Astrocyte of the cerebellum (primary cell): Measurements from ENCODE around the gene POLR2L.

Source experiments
- DNase-seq: peaks from one replicate; pipeline ENCODE4 v3.0.0-alpha.2; 2011; ENCODE audit warnings: low read depth
- H3K4me3 ChIP-seq: 2 replicates; pipeline ENCODE4 v1.5.1; 2011; ENCODE audit warnings: mild to moderate bottlenecking, low read depth, low read length, moderate library complexity
- in situ Hi-C: cut with HindIII; loops from 2 replicates; pipeline ENCODE4 v1.10.0; 2017; ENCODE audit warnings: low sequenced_read_pairs
- TF ChIP-seq, protein P1 (sequence below): IDR thresholded peaks from 2 replicates; pipeline ENCODE4 v1.5.1; 2012; ENCODE audit warnings: low read length, low read depth, moderate library complexity, mild to moderate bottlenecking; ENCODE audit errors: missing control alignments

POLR2L gene

DNA sequence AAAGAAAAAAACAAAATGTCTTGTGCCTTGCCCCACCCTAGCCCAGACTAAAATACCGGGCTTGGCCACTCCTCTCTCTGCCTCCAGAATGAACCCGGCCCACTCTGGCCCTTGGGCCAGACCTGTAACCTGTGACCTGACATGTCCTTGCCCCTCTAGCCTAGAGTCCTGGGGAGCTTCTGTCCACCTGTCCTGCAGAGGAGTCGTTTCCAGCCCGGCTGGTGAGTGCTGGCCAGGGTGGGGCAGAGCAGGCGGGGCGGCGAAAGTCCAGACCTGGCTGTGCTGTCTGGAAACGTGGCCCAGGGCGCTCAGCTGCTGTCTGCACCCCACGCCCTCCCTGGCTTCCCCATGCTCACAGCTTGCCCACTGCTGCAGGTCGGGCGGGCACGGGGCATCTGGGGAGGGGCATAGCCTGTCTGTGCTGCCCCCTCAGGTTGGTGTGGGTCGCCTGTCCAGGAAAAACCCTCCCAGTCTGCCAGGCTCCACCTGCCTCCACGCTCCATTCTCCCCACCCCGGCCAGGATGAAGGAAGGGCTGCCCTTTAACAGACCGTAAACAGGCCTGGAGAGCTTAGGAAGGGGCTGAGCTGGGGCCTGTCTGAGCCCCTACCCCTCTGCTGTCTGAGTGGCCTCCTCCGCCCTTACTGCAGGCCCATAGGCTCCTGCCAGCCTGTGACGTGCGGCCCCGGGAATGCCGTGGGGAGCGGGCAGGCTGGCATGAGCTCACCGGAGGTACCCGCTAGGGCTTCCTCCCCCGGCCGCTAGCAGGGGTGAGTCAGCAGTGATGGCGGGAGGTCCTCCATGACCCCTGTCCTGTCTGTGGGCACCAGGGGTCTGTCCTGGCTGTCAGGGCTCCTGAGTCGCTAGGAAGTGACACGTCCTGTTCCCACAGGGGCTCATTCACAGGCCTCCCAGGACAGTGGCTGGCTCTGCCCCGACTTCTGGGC is 7.7 kb downstream of the POLR2L start:
- DNase-seq = no peak
- in situ Hi-C loops = no loop called here
- TF ChIP-seq, protein P1, sequence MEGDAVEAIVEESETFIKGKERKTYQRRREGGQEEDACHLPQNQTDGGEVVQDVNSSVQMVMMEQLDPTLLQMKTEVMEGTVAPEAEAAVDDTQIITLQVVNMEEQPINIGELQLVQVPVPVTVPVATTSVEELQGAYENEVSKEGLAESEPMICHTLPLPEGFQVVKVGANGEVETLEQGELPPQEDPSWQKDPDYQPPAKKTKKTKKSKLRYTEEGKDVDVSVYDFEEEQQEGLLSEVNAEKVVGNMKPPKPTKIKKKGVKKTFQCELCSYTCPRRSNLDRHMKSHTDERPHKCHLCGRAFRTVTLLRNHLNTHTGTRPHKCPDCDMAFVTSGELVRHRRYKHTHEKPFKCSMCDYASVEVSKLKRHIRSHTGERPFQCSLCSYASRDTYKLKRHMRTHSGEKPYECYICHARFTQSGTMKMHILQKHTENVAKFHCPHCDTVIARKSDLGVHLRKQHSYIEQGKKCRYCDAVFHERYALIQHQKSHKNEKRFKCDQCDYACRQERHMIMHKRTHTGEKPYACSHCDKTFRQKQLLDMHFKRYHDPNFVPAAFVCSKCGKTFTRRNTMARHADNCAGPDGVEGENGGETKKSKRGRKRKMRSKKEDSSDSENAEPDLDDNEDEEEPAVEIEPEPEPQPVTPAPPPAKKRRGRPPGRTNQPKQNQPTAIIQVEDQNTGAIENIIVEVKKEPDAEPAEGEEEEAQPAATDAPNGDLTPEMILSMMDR = no peak
- peak overlapping the region; percentile 72 for H3K4me3 ChIP-seq

DNA sequence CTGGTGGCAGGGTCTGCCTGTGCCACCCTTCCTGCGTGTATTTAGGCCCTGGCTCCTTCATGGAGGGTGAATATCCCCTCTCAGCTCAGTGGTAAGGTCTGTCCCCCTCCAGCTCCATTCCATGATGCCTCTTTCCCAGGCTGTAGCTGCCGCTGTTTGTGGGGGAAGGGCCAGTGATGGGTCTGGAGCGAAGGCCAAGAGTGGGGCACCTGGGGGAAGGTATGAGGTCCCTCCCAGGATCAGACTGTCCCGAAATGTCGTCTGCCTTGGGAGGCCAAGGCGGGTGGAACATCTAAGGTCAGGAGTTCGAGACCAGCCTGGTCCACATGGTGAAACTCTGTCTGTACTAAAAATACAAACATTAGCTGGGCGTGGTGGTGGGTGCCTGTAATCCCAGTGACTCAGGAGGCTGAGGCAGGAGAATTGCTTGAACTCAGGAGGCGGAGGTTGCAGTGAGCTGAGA is 8.4 kb downstream of the POLR2L start:
- TF ChIP-seq, protein P1 = no peak
- in situ Hi-C loops = no loop called here
- peak overlapping the region; percentile 72 for H3K4me3 ChIP-seq
- DNase-seq = no peak

DNA sequence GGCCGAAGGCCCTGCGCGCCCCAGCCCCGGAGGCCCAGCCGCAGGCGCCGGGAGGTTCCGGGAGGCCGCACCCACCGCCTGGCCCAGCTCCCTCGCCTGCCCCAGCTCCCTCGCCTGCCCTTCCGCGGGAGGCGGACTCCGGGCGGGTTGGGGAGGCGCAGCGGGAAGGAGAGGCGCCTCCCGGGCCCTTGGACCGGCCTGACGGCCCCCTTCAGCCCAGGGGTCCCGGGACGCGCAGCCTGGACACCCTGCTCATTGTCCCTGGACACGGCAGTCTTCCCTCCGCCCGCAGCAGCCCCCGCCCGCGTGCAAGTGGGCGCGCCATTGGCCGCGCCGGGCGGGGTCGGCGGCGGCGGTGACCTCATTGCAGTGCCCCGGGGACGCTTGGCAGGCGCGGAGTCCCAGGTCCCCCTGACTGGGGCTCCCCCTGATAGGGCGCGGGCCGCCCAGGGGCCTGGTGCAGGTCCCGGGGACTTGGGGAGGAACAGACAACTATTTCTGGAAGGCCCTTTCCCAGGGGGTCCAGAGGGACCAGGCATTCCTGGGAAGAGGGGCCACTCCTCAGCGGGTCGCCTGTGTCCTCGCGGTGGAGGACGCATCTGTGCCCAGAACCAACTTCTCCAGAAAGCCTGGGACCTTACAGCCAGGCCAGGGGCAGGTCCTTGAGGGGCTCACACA is 9.1 kb downstream of the POLR2L start:
- peak overlapping the region; percentile 72 for H3K4me3 ChIP-seq
- no peak for DNase-seq
- TF ChIP-seq, protein P1 = no peak
- in situ Hi-C loops = no loop called here

DNA sequence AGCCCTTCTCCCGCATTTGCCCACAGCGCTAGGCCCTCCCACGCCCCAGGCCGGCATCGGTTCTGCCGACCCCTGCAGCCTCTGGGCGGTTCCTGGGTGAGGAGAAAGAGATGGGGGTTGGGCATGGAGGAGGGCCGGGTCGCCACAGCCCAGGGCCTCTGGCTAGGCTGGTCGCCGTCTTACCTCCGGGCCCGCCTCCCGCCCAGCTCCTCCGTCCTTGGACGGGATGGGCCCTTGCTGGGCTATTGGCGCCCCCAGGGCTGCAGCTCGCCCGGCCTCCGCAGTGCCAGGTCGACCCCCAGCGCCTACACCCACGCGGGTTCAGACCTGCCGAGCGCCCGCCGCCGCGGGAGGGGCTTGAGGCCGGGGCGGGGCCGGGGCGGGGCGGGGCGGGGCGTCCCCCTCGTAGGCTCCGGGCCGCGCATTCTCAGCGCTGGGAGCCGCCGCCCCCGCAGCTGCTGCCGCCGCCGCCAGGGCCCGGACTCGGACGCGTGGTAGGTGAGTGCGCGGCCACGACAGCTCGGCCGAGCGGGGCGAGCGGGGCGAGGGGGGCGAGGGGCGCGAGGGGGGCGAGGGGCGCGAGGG is 9.7 kb downstream of the POLR2L start, which contains the start of gene CD151:
CD151 (plus strand) TSS at position 424 of the 585 bp plus-strand sequence. CDS start 3,118 bp downstream, outside the sequence.
- H3K4me3 ChIP-seq = peak within 1 kb of the TSS; percentile 72
- in situ Hi-C loops = no loop called here
- DNase-seq = no peak
- TF ChIP-seq, protein P1 = no peak

DNA sequence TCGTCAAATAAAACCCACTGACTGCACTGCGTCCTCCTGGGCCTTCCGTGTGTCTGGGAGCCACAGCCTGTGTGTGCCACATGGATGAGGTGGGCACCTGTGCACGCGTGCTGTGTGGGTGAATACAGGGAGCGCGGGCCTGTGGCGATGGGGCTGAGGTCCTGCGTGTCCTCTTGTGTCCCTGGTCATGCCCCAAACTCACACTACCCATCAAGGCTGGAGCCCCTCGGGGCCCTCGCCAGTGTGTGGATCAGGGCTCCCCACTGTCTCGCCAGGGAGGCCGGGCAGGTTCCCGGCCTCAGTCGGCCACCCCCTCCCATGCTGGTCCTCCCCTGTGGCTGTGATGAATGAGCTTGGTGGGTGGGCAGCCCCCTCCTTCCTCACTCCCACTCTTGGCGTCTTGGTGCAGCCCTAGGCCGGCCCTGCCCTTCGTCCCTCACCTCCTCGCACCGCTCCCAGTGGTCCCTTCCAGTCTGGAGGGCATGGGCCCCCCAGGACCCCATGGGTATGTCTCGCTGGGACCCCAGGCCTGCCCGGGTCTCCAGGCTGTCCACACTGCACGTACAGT is 10.3 kb downstream of the POLR2L start:
- TF ChIP-seq, protein P1 = no peak
- no peak for DNase-seq
- peak overlapping the region; percentile 72 for H3K4me3 ChIP-seq
- in situ Hi-C loops = no loop called here
